Measurements from ENCODE around the gene GOSR1. TPM values are rescaled to one million over a fixed set of nuclear protein-coding genes. Genes with fewer than 3 reads are reported as not detected.

GOSR1 gene
- total RNA-seq, 1 experiment from 2014 or later: 39.9 TPM

- no peak for DNase-seq
- Histone ChIP-seq H3K4me3 (no peak overlapping the region), H3K27ac (no peak overlapping the region), H3K36me3 (no peaks in the 10 kb centered on the region; the same call in 1 of the 2 replicates), H3K27me3 (no peaks in the 10 kb centered on the region), H3K9me3 (replicated peaks) (no peaks in the 10 kb centered on the region), H3K4me1 (no peaks in the 10 kb centered on the region)
Observed at GRCh38 chr17:30475206-30475605, 2.0 kb upstream of the GOSR1 start.

GRCh38 chr17:30476726-30477082, 504 bp upstream of the GOSR1 start:
- H3K36me3 ChIP-seq: peaks cover 7% of the 10 kb centered on the region
- H3K27ac ChIP-seq: peak overlapping the region; percentile 87; the same call in 1 of the 2 replicates
- no peaks in the 10 kb centered on the region for H3K27me3 ChIP-seq
- peak overlapping the region; percentile 83 for H3K4me3 ChIP-seq
- H3K4me1 ChIP-seq: no peaks in the 10 kb centered on the region
- no peaks in the 10 kb centered on the region for H3K9me3 ChIP-seq (replicated peaks)
- peak in 1 of 2 experiments; percentile 46 for DNase-seq

DNA sequence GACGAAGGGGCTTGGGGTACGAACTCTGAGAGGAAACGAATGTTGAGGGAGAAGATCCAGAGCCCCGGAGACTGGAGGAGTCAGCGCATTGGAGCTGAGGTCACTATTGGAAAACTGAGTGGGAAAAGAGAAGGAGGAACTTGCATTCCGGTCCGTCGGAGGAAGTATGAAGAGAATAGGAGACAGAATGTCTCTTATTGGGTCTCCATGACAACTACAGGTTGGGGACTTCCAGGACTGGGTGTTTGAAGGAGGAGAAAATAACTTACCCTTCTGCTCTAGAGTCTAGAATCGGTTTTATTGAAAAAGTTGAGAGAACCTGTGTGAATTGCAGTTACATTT, 537 bp downstream of the GOSR1 start:
- Histone ChIP-seq H3K4me3 (peak overlapping the region; percentile 83), H3K9me3 (replicated peaks) (no peaks in the 10 kb centered on the region), H3K27ac (peak overlapping the region; percentile 87), H3K27me3 (no peaks in the 10 kb centered on the region), H3K4me1 (no peaks in the 10 kb centered on the region), H3K36me3 (peaks cover 16% of the 10 kb centered on the region)
- no peak for DNase-seq

- no peak overlapping the region for H3K4me3 ChIP-seq
- no peak overlapping the region for H3K27ac ChIP-seq
- no peaks in the 10 kb centered on the region for H3K4me1 ChIP-seq
- H3K36me3 ChIP-seq: peaks cover 58% of the 10 kb centered on the region
- H3K9me3 ChIP-seq (replicated peaks): no peaks in the 10 kb centered on the region
- no peaks in the 10 kb centered on the region for H3K27me3 ChIP-seq
- DNase-seq: no peak
Observed at GRCh38 chr17:30482555-30482954, 5.3 kb downstream of the GOSR1 start.

GRCh38 chr17:30483159-30483558, 6.0 kb downstream of the GOSR1 start:
- no peaks in the 10 kb centered on the region for H3K4me1 ChIP-seq
- no peak overlapping the region for H3K4me3 ChIP-seq
- DNase-seq: no peak
- H3K27me3 ChIP-seq: no peaks in the 10 kb centered on the region
- no peaks in the 10 kb centered on the region for H3K9me3 ChIP-seq (replicated peaks)
- peaks cover 59% of the 10 kb centered on the region for H3K36me3 ChIP-seq
- H3K27ac ChIP-seq: no peak overlapping the region

DNA sequence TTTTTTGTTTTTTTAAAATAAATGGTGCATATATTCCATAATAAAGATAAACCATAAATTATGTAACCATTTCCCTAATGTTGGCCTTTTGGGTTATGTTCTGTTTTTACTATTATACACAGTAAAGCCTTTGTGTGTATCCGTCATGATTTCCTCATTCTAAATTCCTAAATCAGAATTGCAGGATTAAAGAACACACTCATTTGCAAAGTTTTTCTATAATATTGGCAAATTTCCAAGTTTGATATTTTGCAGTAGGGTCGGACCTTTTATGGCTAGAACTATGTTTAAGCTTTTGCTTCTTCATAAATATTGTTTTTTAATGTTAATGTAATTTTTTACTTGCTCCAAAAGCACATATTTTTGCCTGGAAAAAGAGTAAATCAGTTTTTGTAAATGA, 16.6 kb downstream of the GOSR1 start:
- no peaks in the 10 kb centered on the region for H3K9me3 ChIP-seq (replicated peaks)
- H3K4me1 ChIP-seq: no peaks in the 10 kb centered on the region
- no peak overlapping the region for H3K4me3 ChIP-seq
- peaks cover 84% of the 10 kb centered on the region for H3K36me3 ChIP-seq
- no peak for DNase-seq
- H3K27ac ChIP-seq: no peak overlapping the region
- no peaks in the 10 kb centered on the region for H3K27me3 ChIP-seq

DNA sequence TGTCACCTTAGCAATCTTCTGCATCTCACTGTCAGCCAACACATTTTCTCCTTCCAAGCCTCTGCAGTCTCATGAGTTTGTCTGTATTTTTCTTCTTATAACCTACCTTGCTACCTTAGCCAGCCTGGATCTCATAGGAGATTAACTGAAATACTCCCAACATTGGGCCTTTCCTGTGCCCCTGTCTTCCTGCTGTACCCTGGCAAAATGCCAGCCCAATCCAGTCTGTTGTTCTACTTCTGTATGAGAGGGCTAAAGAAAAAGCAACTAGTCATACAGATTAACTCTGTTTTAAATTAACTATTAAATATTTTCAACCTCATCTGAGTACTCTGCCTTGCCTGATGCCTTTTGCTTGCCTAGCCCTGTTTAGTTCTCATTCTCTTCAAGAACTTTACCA, 18.4 kb downstream of the GOSR1 start:
- peak in 1 of 2 experiments; percentile 30 for DNase-seq
- H3K4me3 ChIP-seq: no peak overlapping the region
- H3K27ac ChIP-seq: no peak overlapping the region
- no peaks in the 10 kb centered on the region for H3K4me1 ChIP-seq
- H3K36me3 ChIP-seq: peaks cover 78% of the 10 kb centered on the region
- no peaks in the 10 kb centered on the region for H3K9me3 ChIP-seq (replicated peaks)
- H3K27me3 ChIP-seq: no peaks in the 10 kb centered on the region

DNA sequence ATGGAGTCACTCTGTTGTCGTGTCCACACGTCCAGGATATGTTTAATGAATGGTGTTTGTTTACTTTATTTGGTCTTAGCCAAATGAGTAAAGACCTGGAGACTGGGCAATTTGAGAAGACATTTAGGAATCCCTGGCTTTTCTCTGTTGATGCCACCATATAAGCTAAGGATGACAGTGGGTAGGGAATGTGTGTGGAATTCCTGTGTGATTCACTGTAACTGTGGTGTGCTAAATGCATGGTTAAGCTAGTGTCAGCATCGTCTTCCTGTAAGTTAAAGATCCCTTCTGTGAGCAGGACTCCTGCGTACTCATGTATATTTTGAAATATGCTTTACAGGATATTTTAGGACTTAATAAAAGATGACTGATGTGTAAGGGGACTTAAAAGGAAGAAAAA, 26.4 kb downstream of the GOSR1 start:
- Histone ChIP-seq H3K4me1 (peaks cover 4% of the 10 kb centered on the region), H3K4me3 (no peak overlapping the region), H3K9me3 (replicated peaks) (no peaks in the 10 kb centered on the region), H3K27ac (no peak overlapping the region), H3K36me3 (peaks cover 73% of the 10 kb centered on the region), H3K27me3 (no peaks in the 10 kb centered on the region)
- no peak for DNase-seq

GRCh38 chr17:30505868-30506417, 28.7 kb downstream of the GOSR1 start:
- no peak overlapping the region for H3K4me3 ChIP-seq

DNA sequence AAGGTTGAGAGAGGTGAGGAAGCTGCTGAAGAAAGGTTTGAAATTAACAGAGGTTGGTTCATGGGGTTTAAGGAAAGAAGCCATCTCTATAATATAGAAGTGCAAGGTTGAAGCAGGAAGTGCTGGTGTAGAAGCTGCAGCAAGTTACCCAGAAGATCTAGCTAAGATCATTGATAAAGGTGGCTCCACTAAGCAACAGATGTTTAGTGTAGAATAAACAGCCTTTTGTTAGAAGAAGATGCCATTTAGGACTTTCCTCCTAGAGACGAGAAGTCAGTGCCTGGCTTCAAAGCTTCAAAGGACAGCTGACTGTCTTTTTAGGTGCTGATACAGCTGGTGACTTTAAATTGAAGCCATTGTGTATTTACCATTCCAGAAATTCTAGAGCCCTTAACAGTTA, 29.3 kb downstream of the GOSR1 start:
- H3K4me1 ChIP-seq: peaks cover 4% of the 10 kb centered on the region
- H3K36me3 ChIP-seq: peaks cover 66% of the 10 kb centered on the region
- H3K27ac ChIP-seq: no peak overlapping the region
- H3K9me3 ChIP-seq (replicated peaks): no peaks in the 10 kb centered on the region
- H3K4me3 ChIP-seq: no peak overlapping the region
- DNase-seq: peak in 1 of 2 experiments; percentile 44
- H3K27me3 ChIP-seq: no peaks in the 10 kb centered on the region

More at GRCh38 chr17:30505868-30506417, 28.7 kb downstream of the GOSR1 start:
- Histone ChIP-seq H3K27me3 (no peaks in the 10 kb centered on the region), H3K4me1 (peaks cover 4% of the 10 kb centered on the region), H3K9me3 (replicated peaks) (no peaks in the 10 kb centered on the region), H3K27ac (no peak overlapping the region), H3K36me3 (peaks cover 66% of the 10 kb centered on the region)
- no peak for DNase-seq

DNA sequence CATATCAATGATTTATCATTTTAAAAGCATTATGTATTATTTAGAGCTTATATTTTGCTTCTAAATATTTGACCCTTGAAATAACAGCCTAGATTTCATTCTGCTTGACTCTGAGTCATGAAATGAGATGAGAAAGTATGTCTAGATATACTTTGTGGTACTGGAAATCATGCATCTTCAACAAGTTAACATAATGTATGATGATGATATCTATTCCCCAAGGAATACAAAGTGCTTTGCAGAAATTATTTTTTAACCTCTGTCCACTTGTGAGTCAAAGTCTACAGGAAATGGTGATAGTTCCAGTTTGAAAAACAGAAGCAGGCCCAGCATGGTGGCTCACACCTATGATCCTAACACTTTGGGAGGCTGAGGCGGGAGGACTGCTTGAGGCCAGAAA, 36.1 kb downstream of the GOSR1 start:
- Histone ChIP-seq H3K9me3 (replicated peaks) (no peaks in the 10 kb centered on the region), H3K4me3 (no peak overlapping the region), H3K4me1 (no peaks in the 10 kb centered on the region), H3K36me3 (peaks cover 41% of the 10 kb centered on the region), H3K27me3 (no peaks in the 10 kb centered on the region), H3K27ac (no peak overlapping the region)
- no peak for DNase-seq

DNA sequence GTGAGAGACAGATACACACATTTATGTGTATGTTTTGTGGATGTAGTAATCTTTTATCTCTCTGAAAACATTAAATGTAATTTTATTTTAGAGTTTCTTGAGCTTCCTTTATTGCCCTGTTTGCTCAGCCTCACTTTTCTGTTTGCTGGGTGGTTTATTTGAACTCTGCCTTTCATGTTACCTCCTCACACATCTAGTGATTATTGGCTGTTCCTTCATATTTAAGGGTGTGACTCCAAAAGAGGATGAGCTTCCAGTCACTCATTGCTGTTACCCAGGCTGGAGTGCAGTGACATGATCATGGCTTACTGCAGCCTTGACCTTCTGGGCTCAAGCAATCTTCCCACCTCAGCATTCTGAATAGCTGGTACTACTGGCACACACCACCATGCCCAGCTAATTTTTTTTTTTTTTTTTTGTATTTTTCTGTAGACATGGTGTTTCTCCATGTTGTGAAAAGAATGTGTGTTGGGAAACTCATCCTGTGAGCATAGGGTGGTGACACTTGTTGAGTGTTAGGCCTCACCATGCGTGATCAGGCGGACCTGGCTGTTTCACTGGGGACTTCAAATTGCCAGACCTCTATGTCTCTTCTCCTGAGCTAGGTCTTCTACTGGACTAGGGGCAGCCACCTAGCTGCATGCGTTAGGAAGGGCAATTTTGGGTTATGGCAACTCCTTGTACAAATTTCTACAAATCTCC, 37.8 kb downstream of the GOSR1 start:
- Histone ChIP-seq H3K27ac (no peak overlapping the region), H3K27me3 (no peaks in the 10 kb centered on the region), H3K4me1 (no peaks in the 10 kb centered on the region), H3K4me3 (no peak overlapping the region), H3K36me3 (peaks cover 49% of the 10 kb centered on the region), H3K9me3 (replicated peaks) (no peaks in the 10 kb centered on the region)
- no peak for DNase-seq

DNA sequence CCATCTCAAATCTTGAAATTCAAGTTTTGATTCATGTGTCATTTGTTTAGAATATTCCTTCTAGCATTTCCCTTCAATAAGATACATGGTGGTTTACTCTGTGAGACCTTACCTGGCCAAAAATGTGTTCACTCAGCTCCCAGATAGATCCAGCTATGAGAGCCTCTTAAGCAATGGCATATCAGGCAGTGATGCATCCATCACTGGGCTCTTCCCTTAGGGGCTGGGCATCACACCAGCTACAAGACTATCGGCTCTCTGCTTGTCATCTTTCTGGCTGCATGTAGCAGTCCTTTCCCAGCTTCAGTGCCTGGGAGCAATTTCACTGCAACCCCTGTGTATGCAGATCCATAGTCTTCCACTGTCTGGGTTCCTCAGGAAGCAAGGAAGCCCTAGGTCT, 40.6 kb downstream of the GOSR1 start:
- H3K4me1 ChIP-seq: no peaks in the 10 kb centered on the region
- H3K9me3 ChIP-seq (replicated peaks): no peaks in the 10 kb centered on the region
- peaks cover 62% of the 10 kb centered on the region for H3K36me3 ChIP-seq
- no peak overlapping the region for H3K4me3 ChIP-seq
- H3K27ac ChIP-seq: no peak overlapping the region
- no peaks in the 10 kb centered on the region for H3K27me3 ChIP-seq
- no peak for DNase-seq

GRCh38 chr17:30519166-30519565, 42.0 kb downstream of the GOSR1 start:
- no peaks in the 10 kb centered on the region for H3K27me3 ChIP-seq
- H3K27ac ChIP-seq: no peak overlapping the region
- peaks cover 50% of the 10 kb centered on the region for H3K36me3 ChIP-seq
- H3K9me3 ChIP-seq (replicated peaks): no peaks in the 10 kb centered on the region
- H3K4me1 ChIP-seq: peaks cover 6% of the 10 kb centered on the region
- DNase-seq: no peak
- no peak overlapping the region for H3K4me3 ChIP-seq

- DNase-seq: no peak
- no peak overlapping the region for H3K27ac ChIP-seq
Observed at GRCh38 chr17:30519707-30520106, 42.5 kb downstream of the GOSR1 start.

DNA sequence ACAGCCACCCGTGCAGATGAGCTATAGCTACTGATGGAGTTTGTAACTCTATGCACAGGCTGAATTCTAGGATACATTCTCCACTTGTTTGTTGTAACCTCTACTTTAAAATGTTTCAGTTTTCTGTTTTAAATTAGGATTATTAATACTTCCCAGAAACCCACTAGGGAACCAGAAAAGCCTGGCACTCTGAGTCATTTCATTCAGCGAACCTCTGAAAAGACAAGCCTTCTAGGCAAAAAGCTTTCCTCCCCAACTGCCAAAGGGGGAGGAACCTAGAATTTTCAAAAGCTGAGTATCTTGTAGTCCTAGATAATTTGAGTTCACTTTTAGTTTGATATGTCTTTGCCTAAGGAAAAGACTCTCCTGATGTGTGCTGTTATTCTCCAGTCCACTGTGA, 43.2 kb downstream of the GOSR1 start:
- H3K27me3 ChIP-seq: no peaks in the 10 kb centered on the region
- H3K36me3 ChIP-seq: peaks cover 50% of the 10 kb centered on the region
- no peak for DNase-seq
- no peak overlapping the region for H3K4me3 ChIP-seq
- no peaks in the 10 kb centered on the region for H3K9me3 ChIP-seq (replicated peaks)
- peaks cover 19% of the 10 kb centered on the region for H3K4me1 ChIP-seq
- no peak overlapping the region for H3K27ac ChIP-seq

More at GRCh38 chr17:30519707-30520106, 42.5 kb downstream of the GOSR1 start:
- no peaks in the 10 kb centered on the region for H3K9me3 ChIP-seq (replicated peaks)
- no peak overlapping the region for H3K4me3 ChIP-seq
- no peaks in the 10 kb centered on the region for H3K27me3 ChIP-seq
- peaks cover 12% of the 10 kb centered on the region for H3K4me1 ChIP-seq
- peaks cover 50% of the 10 kb centered on the region for H3K36me3 ChIP-seq

Data from SJCRH30 (cell line).